GM18520 (cell line): Measurements from ENCODE around the gene EIF2A.
A peak's percentile ranks its signal among the peaks of the same experiment; 100 is the strongest.

Experiments
- ATAC-seq: cut with Tn5 transposase; IDR thresholded peaks from one replicate; pipeline ENCODE4 v1.9.1; 2021; ENCODE audit not compliant: unreplicated experiment

EIF2A gene

GRCh38 chr3:150631515-150632221 lies 85.1 kb downstream of the EIF2A start:
- ATAC-seq: no peak

GRCh38 chr3:150635076-150635475 lies 88.5 kb downstream of the EIF2A start:
- no peak for ATAC-seq

GRCh38 chr3:150635526-150635925 lies 88.9 kb downstream of the EIF2A start:
- peak; percentile 79 for ATAC-seq
